ENCODE measurements around the gene PARVG.
"Not testable (repeated sequence)": the region's sequence is repeated elsewhere in the genome, so short reads cannot be mapped to it uniquely, and the experiment has no call there.

PARVG gene

DNA sequence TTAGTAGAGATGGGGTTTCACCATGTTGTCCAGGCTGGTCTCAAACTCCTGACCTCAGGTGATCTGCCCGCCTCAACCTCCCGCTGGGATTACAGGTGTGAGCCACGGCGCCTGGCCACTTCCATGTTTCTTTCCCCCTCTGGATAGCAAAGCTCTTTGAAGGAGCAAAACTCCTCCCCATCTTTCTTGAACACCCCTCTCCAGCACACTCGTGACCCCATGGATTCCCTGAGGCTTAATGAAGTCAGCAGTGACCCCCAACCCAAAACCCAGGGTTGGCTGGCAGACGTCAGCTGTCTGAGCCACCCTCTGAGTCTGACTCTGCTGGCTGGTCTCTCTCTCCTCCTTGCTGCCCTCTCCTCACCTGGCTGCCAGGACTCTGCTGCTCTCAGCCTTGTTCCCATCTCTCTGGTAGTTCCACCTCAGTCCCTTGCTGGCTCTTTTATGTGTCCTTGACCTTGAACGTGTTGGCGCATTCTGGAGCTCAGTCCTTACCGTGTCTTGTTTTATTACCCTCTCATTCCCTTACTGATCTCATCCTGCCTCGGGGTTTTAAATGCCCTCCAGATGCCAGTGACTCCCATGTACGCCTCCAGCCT, 44.5 kb downstream of the PARVG start:
- H3K27ac ChIP-seq = no peak overlapping the region
- no peak overlapping the region for H3K4me3 ChIP-seq

DNA sequence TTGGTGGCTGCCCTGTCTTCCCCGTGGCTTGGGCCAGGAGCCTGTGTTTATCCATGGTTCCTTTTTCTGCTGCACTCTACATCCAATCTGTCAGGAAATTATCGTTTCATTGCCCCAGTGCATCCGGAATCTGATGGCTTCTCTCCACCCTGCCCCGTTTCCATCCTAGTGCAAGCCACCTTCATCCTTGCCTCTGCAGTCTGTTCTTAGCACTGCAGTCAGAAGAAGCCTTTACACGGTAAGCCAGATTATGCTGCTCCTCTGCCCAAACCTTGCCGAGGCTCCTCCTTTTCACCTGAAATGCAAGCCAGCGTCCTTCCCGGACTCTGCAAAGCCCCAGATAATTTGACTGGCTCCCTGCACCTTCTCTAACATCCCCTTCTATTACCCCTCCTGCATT, 45.1 kb downstream of the PARVG start:
- H3K4me3 ChIP-seq = no peak overlapping the region

DNA sequence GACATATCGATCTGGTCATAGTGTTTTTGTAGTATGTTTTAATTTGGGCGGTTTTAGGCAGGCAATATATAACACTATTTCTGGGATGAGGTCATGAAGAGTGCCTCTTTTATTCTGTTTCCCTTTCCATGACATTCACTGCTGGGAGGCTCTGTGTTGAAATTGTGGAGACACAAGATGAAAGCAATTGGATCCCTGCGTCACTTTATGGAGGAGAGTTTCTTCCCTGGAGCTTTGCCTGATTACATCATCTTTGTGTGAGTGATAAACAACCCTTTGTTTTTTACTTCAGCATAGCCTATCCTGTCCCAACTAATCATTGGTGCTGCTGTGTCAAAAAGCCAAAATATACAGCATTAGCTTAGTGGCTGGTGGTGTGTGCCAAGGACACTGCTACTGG, 48.6 kb downstream of the PARVG start:
- Histone ChIP-seq H3K4me3 (no peak overlapping the region), H3K27ac (peak overlapping the region in 1 of 21 experiments; percentile 36)

More for the DNA sequence above, 45.1 kb downstream of the PARVG start:
- H3K27ac ChIP-seq = no peak overlapping the region

DNA sequence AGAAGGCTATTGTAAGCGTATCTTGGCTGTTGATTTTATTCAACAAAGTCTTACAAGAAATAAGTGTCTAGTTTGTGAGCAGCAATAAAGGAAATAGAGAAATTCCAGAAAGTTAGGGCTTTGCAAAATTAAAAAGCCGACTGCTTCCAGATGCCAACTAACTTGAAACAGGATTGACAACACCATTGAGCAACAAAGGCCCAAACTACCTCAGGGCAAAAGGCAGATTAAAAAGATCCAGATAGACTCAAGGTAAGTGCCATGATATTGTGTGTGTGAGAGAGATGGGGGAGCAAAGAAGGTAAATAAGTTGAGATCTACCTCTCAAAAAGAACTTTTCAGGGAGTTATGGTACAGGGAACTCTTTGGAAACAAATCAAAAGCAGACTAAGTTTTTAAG, 49.1 kb downstream of the PARVG start:
- H3K27ac ChIP-seq = peak overlapping the region in 3 of 21 experiments; percentile 1 to 53 (median 36)

DNA sequence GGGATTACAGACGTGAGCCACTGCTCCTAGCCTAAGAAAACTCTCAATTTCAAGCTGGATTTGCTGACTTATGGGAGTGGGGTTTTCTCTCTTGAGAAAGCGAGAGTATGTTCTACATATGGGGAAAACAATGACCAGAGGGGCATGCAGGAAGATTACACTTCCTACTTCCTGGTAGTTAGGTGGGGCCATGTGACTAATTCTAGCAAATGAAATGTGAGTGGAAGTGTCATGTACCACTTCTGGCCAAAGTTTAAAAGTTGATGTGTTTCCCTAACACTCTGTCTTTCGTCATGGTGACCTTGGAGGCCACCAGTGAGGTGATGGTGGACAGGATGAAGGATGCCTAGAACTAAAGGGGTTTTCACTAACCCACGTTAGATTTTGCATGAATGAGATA, 50.5 kb downstream of the PARVG start:
- Histone ChIP-seq H3K27ac (no peak overlapping the region), H3K4me3 (no peak overlapping the region)

More for the DNA sequence above, 49.1 kb downstream of the PARVG start:
- H3K4me3 ChIP-seq = no peak overlapping the region

DNA sequence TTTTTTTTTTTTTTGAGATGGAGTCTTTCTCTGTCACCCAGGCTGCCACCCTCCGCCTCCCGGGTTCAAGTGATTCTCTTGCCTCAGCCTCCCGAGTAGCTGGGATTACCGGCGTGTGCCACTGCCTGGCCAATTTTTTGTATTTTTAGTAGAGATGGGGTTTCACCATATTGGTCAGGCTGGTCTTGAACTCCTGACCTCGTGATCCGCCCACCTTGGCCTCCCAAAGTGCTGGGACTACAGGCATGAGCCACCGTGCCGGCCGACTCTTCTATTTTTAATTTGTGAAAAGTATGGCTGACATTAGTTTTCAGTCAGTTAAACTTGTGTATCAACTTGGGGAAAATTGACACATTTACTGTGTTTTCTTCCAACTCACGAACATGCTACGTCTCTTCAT, 53.6 kb downstream of the PARVG start:
- H3K4me3 ChIP-seq, H3K27ac ChIP-seq: not testable (repeated sequence)

DNA sequence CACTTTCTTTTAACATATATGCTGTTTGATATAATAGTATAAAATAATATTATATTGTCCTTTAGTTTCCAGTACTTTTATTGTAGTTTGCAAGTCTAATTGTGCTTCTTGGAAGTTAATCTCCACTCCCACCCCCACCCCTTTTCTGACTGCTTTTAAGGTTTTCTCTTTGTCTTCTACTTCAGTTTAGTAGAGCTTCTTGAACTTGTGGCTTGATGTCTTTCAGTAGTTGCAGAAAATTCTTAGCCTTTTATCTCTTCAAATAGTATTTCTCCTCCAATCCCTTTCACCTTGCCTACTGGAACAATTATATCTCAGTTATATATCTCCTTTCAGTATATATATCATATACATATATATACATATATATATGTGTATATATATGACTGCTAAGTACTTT, 56.6 kb downstream of the PARVG start:
- Histone ChIP-seq H3K4me3 (no peak overlapping the region), H3K27ac (no peak overlapping the region)

DNA sequence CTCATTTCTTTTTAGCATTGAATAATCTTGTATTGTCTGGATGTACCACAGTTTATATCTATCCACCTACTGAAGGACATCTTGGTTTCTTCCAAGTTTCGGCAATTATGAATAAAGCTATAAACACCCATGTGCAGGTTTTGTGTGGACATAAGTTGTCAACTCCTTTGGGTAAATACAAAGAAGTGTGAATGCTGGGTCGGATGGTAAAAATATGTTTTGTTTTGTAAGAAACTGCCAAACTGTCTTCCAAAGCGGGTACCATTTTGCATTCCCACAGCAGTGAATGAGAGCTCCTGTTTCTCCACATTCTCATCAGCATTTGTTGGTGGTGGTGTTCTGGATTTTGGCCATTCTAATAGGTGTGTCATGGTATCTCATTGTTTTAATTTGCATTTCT, 60.4 kb downstream of the PARVG start:
- not testable (repeated sequence) for H3K4me3 ChIP-seq, H3K27ac ChIP-seq

DNA sequence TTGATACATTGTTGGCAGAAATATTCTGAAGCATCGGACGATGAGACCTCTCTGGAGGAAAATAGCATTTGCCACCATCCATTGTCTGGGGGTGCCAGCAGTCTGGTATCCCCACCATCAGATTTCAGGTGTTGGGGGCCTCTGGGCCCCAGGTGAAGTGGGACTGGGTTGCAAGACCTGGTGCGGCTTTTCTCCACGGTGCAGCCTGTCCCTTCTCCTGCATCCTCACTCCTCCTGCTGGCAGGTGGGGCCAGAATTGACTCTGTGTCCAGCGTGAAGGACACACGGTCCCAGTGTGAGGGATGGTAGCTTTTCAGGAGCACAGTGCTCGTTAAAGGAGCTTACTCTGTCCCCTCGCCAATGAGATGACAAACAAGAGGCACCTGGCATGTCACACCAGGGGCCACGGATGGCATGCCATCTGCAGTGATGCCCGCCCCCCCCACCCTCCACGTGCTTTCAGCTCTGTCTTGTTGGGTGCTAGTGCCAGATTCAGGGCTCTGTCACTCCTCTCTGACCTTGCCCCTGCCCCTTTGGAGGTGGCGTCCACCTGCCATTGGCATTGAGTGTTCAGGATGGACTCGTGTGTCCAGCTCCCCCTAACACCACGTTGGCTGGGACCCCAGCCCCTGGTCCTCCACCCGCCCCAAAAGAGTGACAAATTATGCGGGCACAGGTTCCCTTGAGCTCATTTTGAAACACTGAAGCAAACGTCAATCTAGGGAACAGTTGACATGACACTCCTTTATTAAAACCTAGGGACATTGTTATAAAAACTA, 62.4 kb downstream of the PARVG start:
- Histone ChIP-seq H3K4me3 (no peak overlapping the region), H3K27ac (no peak overlapping the region)

DNA sequence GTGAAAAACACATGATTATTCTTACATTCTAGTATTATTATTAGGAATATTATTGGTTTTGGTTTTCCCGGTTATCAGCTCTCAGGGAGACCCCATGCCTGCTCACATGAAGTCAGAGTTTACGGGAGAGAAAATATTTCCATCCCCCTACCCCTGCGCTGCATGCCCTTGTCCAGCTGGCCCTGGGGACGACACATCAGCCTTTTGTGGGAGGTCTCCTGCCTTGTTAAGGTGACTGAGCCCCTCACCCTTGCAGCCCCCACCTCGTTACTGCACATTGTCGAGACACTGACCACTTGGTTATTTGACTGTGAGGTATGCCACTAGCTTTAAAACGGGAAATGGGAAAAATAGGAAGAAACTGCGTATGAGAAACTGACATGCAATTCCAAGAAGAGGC, 63.0 kb downstream of the PARVG start:
- no peak overlapping the region for H3K27ac ChIP-seq
- no peak overlapping the region for H3K4me3 ChIP-seq

DNA sequence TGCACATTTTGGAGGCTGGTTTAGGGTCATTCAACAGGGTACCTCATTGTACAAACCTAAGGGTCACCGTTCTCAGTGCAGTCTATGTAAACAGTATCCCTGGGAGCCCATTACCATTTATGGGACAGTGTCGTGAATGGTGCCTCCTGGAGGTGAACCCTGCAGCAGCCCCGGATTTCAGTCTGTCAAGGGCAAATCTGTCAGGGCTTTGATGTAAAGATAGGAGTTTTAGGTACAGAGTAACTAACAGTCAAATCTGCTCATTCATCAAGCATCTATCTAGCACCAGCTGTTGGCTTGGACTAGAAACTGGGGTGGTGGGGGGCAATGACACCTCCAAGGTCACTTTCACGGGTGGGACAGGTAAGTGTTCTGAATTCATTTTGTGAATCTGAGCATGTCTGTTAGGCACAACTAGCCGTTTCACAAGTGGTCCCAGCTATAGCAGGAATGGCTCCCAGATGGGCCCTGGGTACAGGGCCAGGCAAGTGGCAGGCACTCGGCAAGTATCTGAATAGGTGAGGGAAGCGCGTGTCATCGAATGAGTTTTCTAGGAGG, 63.6 kb downstream of the PARVG start:
- Histone ChIP-seq H3K4me3 (no peak overlapping the region), H3K27ac (no peak overlapping the region)

DNA sequence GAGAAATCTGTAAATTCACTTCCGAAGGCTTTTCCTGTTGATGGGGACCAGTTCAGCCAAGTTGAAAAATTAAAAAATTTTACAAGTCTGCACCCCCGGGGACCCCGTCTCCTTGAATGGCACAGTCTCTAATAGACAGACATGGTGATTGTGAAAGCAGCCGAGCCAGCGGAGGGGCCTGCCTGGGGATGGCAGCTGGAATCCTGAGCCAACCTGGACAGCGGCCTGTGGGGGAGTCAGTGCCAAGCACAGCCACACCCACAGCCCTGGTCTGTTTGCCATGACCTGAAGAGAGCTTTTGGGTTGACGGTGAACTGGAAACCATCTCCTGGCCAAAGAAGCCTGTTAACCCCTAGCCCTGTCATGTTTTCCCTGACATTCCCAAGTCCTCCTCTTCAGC, 64.7 kb downstream of the PARVG start:
- no peak overlapping the region for H3K27ac ChIP-seq
- H3K4me3 ChIP-seq = no peak overlapping the region

DNA sequence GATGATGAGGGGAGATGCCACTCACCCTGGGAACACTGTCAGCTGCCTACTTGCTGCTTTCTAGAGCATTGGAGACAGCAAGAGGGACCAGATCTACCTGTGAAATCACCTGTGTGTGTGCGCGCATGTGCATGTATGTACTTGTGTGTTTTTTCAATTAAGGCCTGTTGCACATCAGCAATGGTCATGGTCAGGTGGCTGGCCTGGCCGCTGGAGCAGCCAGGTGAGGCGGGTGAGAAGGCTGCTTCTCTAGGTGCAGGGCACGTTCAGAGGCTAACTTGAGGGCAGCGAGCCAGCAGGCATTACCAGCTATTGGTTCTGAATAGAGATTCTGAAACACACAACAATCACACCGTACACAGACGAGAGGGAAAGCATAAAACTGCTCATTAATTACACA, 65.1 kb downstream of the PARVG start:
- no peak overlapping the region for H3K27ac ChIP-seq
- H3K4me3 ChIP-seq = no peak overlapping the region

DNA sequence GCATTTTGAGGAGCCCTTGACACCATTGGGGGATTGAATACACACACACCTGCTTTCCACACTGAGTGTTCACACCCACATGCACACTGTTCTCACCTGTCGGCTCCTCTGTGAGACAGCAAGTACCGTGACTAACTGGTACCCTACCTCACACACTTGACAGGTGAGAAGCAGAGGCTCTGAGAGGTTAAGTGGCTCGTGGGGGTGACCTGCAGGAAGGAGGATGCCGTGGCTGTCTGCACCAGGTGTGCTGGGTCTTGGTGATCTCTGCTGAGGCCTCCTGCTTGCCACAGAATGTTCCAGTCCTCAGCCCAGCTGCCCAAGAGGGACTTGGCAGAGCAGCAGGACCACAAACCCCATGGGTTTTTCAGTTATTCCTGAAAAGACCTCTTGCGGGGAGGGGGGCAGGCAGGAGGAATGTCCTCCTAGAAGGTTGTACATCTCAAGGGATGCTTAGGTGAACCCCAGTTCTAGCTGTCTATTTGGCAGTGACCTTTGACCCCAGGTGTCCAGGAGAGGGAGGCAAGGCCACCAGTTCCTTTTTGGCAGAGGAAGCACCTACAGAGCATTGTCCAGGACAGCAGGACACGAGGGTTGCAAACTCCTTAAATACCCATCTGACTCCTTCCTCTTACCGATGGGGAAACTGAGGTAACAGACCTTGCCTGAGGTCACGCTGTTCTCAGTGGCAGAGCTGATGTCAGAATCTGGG, 66.0 kb downstream of the PARVG start:
- H3K27ac ChIP-seq = no peak overlapping the region

DNA sequence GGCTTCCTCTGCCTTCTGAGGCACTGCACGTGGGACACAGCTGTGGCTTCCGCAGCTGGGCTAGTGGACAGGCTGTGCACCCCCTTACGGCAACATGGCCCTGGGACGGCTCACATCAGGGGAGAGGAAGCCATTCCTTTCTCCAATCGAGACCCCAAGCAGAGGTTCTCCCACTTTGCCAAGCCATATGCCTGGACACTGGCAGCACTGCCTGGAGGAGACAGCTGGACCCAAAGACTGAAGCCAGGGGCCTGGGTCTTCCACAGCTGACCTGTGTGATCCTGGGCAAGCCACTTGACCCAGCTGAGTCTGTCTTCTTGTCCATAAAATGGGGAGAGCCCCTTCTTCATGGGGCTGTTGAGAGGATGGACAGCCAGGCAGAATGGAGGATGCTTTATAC, 66.6 kb downstream of the PARVG start:
- H3K27ac ChIP-seq = no peak overlapping the region
- H3K4me3 ChIP-seq = no peak overlapping the region

More for the DNA sequence above, 66.0 kb downstream of the PARVG start:
- H3K4me3 ChIP-seq = no peak overlapping the region

DNA sequence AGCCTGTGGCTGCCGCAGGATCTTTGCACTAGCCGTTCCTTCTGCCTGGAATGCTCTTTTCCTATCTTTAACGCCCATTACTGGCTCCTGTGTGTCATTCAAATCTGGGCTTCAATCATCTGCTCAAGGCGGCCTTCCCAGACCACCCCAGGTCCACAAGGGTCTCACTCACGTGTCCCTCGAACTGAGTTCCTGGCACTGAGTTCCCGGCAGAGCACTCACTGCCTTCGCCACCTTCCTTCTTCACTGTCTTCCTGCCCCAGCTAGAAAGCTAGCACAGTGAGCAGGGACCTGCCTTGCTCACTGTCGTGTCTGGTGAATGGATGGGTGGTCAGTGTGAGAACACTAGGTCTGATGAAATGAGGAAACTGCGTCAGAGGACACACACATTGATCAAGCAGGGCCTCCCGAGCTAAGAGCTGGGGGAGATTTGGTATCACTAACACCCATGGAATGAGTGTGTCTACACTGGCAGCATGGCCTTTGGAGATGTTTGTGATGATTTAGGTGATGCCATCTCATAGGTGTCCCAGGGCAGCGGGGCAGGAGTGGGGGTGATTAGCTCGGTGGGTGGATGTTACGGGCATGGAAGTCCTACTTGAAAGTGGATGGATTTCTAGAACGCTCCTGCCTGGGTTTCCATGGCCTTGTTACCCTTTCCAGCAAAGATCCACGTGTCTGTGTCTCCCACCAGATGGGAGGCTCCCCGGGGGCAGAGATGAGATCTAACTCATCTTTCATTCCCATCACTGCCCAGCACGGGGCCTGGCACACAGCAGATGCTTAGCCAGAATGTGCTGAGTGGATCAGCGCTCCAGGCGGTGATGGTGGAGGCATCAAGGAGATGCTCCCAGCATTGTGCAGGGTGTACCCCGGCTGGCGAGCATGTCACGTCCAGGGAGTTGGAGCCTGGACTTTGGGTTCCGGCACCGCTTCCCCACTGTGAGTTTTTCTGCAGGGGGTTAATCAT, 67.5 kb downstream of the PARVG start:
- Histone ChIP-seq H3K4me3 (no peak overlapping the region), H3K27ac (no peak overlapping the region)

DNA sequence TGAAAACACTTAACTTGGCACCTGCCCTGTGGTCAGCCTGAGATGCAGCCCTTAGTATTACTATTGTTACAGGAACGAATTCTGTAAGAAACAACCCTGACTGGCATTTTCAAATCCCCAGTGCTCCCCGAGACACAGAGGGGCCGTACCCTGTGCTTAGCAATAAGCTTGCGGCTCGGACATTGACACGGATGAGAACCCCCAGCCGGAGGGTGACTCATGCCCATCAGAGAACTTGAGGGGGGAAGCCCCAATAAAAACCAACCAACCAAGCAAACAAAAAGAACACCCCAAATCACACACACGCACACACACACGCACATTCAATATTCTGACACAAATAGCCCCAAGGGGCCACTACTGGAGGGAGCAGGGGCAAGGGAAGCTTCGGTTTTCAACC, 68.2 kb downstream of the PARVG start:
- Histone ChIP-seq H3K4me3 (no peak overlapping the region), H3K27ac (no peak overlapping the region)

DNA sequence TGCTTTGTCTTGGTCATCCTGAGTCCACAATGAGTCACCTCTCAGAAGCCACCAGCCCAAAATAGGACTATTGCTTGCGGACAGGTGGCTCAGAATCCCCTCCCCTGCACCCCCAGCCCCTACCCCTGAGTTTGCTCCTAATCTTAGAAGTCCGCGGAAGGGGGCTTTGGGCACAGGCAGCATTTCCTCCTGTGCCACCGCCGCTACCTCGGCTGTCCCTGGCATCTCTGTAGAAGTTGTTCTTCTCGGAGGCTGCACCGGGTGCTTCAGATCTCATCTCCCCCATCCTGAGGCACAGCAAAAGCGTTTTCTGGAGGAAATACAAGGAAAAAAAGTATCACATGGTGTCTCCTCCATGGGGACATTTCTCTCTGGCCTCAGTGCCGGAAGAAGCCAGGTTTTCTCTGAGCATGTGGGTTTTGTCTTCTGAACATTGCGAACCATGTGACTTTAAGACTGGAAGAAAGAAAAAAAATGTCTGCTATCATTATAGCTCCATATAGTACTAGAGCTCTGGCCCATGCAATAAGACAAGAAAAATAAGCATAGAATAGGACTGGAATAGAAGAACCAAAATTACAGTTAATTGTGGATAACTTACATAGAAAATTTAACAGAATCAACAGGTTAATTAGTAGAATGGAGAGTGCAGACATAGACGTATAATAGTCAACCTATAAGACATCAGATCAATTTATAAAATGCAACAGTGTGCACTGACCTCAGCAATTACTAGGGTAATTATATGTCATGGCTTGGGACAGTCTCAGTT, 68.8 kb downstream of the PARVG start:
- Histone ChIP-seq H3K4me3 (no peak overlapping the region), H3K27ac (no peak overlapping the region)

DNA sequence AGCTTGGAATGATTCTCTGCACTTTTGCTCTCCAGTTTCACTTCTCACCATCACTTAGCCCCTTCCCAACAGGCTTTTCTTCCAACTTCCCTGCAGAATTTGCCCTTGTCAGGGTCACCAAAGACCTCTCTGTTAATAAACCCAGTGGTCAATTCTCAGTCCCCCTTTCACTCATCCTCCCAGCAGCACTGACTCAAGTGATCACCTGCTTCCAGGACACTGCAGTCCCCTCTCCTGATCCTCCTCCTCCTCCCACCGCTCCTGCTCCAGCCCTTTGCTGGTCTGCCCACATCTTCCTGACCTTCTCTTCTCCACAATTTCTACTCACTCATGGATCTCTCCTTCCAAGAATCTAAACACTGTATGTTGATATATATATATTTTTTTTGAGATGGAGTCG, 74.1 kb downstream of the PARVG start:
- no peak overlapping the region for H3K27ac ChIP-seq

More for the DNA sequence above, 74.1 kb downstream of the PARVG start:
- H3K4me3 ChIP-seq = no peak overlapping the region

All from skin epidermis (tissue), 12 donors.